Left renal cortex interstitium (tissue), 4 donors: Measurements from ENCODE around the gene CARF. TPM values are rescaled to one million over a fixed set of nuclear protein-coding genes. Genes with fewer than 3 reads are reported as not detected.

Experiments used
- DNase-seq, 4 donors: peaks; one replicate each; pipeline ENCODE4 v3.0.0-alpha.2; 2013; ENCODE audit warnings: low read depth in 4 of 4, low spot score in 2 of 4, missing footprints in 1 of 4
- polyA plus RNA-seq, 4 donors: library from polyadenylated mRNA; unstranded; fragments of 120-200 nt; gene quantifications; one replicate each; pipeline ENCODE4 v1.2.1, GENCODE V29; 2013; ENCODE audit not compliant: insufficient read length in 4 of 4

CARF gene
- polyA plus RNA-seq, 4 donors: 11.2 to 23.3 (median 18.1) TPM

DNA sequence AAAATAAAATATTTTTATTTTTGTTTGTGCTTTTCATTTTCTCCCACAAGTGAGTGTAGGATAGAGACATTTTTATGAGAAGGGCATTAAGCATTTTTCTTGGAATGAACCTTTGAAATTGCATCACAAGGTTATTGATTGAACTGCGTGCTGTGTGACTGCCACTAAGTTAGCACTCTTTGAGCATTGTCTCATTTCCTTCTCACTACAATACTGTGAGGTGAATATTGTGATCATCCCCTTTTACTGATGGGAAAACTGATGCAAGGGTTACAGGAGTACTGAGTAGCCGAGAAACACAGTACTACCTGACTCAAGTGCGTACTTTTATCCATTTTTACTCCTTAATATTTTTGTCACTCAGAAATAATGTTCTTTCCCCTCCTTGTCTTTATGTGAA lies 104.6 kb downstream of the CARF start:
- no peak for DNase-seq

GRCh38 chr2:203018181-203018580 lies 106.1 kb downstream of the CARF start:
- no peak for DNase-seq

DNA sequence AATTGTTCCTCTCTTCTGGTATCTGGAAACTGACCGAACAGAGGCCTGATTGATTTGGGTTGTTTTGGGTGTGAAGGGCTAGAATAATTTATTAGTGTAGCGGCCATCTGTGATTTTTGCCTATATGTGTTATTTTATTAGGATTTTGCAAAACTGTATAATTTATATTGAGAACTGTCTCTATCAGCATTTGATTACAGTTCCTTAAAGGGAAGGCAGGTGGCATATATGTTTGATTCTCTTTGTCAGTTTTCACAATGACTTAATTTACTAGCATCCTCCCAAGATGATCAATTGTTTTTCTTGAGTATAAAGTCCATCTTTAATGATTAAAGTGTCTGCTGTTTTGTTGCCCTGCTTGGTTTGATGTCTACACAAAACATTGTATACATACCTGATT lies 107.1 kb downstream of the CARF start:
- DNase-seq: no peak

DNA sequence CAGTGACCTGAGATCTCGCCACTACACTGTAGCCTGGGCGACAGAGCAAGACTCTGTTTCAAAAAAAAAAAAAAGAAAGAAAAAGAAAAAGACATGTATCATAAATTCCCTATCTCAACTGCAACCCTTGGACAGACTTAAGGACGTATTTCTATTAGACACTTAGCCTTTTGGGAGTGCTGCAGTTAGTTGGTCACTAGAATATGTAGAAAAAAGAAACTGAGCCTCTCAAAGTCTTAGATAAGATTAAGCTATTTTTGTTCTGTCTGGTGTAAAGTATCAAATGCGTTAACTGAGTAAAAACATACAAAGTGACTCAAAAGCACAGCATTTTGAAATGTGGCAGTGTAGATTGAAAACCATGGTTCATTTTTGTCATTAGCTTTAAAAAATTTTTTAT lies 109.9 kb downstream of the CARF start:
- DNase-seq: no peak

DNA sequence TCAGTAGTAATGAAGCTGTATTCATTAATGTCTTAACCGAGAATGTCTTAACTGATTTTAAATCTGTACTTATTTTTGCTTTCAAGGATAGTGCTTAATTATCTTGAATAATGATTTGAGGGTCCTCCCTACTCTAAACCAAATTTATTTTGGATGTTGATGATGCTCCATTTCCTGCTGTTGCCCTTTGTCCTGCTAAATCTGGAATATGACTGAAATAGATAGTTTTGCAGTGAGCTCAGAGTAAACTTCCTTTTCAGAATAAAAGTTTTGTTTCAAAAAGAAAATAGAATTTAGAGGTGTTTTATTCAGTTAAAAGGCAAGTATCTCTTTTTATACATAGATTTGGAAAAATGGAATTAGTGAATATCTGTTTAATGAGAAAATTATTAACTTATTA lies 110.7 kb downstream of the CARF start:
- no peak for DNase-seq

DNA sequence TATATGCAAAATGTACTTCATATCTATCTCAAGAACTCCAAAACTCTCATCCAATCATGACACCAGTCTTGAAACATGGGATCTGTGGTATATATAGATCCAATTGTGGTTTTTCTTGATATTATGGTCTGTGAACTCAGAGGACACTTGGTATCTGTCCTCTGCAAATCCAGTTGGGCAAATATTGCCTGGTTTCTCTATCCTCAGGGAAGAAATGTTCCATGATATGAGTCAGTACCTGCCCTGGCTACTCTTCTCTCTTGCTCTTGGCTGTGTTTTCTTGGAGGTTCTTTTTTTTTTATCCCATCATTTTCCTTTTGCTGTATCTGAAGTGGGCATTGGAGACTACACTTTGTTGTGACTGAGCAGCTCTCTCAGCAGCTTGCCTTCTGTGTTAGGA lies 113.5 kb downstream of the CARF start:
- no peak for DNase-seq

- no peak for DNase-seq
These were observed 118.5 kb downstream of the CARF start for GRCh38 chr2:203030545-203030944.

- DNase-seq: no peak
These were observed 118.9 kb downstream of the CARF start for GRCh38 chr2:203030991-203031390.

- DNase-seq: no peak
These were observed 121.3 kb downstream of the CARF start for GRCh38 chr2:203033395-203033794.

DNA sequence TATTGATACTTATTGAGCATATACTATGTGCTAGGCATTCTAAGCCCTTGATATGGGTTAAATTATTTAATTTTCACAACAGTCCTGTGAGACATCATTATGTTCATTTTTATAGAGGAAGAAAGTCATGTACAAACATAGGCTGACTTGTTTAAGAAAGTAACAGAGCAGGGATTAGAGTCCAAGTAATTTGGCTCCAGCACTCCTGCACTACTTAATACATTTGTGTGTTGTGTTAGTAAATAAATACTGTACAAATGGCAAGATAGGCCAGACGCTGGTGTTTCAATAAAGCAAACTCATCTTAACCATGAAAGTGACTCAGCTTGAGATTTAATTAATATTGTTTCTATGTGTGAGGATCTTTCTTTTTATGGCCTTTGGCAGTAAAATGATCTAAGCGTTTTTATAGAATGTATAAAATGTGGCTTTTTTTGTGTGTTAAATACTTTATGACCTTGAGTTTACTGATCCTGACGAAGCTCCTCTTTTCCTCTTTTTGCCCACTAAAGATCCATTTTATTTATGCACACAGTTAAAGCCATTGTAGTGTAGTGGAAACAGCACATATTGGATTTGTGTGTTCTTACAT lies 123.9 kb downstream of the CARF start:
- DNase-seq: no peak

Other genes starting within 250 kb of the CARF start
- 10 to 100 TPM; 12.7 to 24.1 (median 17.8) TPM for gene ICA1L, start 40.5 kb upstream of the CARF start, polyA plus RNA-seq
- gene WDR12, start 602 bp upstream of the CARF start, polyA plus RNA-seq: 100 to 1,000 TPM in 2 of 4 donors, 10 to 100 TPM in 2; 92.9 to 136 (median 113) TPM
- 10 to 100 TPM in 3 of 4 donors, 1 to 10 TPM in 1; 7.8 to 18.0 (median 14.6) TPM for gene NBEAL1, start 102.6 kb downstream of the CARF start, polyA plus RNA-seq